ENCODE data around the gene LHX6. TPM values are rescaled to one million over a fixed set of nuclear protein-coding genes. Genes with fewer than 3 reads are reported as not detected.
A peak's percentile ranks its signal among the peaks of the same experiment; 100 is the strongest.

Gene LHX6
- total and polyA plus RNA-seq, 10 donors: 0.04 to 1.3 (median 0.40) TPM; not detected in 3

GRCh38 chr9:122261469-122261881 lies 32.7 kb upstream of the LHX6 start:
- H3K36me3 ChIP-seq: peaks cover 0 to 63% (median 42%) of the 10 kb centered on the region in 6 donors
- peaks cover 22 to 62% (median 40%) of the 10 kb centered on the region in 6 donors for H3K4me1 ChIP-seq
- WGBS, 5 donors: 40 to 89% (median 79%) methylated on average over 1 of the region's 1 CpG
- peak overlapping the region in 1 of 8 donors; percentile 18 for H3K27ac ChIP-seq
- DNase-seq: no peak
- intact Hi-C loops (cut with DNase I; ENCODE audit: low total_unique reads): no loop called here
- no peak for TF ChIP-seq CTCF (IDR thresholded peaks at IDR 0.05 in 8 of 11, conservative IDR thresholded peaks at IDR 0.05 in 3 of 11)
- TF ChIP-seq POLR2A (IDR thresholded peaks at IDR 0.05): no peak
- no peak for TF ChIP-seq POLR2AphosphoS5 (IDR thresholded peaks at IDR 0.05)
- H3K4me3 ChIP-seq: no peak overlapping the region
- no peaks in the 10 kb centered on the region for H3K27me3 ChIP-seq (replicated peaks in 1 of 7)
- H3K9me3 ChIP-seq: no peaks in the 10 kb centered on the region

- peaks cover 0 to 89% (median 52%) of the 10 kb centered on the region in 6 donors for H3K36me3 ChIP-seq
- 95 to 97% (median 96%) methylated on average over 2 of the region's 2 CpGs for WGBS, 5 donors
- H3K9me3 ChIP-seq: no peaks in the 10 kb centered on the region
- intact Hi-C loops (cut with DNase I; ENCODE audit: low total_unique reads): no loop called here
- H3K4me1 ChIP-seq: peaks cover 13 to 58% (median 28%) of the 10 kb centered on the region in 6 donors
- no peak overlapping the region for H3K4me3 ChIP-seq
- no peak for DNase-seq
- H3K27me3 ChIP-seq (replicated peaks in 1 of 7): no peaks in the 10 kb centered on the region
- H3K27ac ChIP-seq: no peak overlapping the region
- TF ChIP-seq CTCF (IDR thresholded peaks at IDR 0.05 in 8 of 11, conservative IDR thresholded peaks at IDR 0.05 in 3 of 11) (no peak), POLR2A (IDR thresholded peaks at IDR 0.05) (no peak), POLR2AphosphoS5 (IDR thresholded peaks at IDR 0.05) (no peak)
These were observed 30.2 kb upstream of the LHX6 start for GRCh38 chr9:122258886-122259415.

GRCh38 chr9:122256206-122256605 lies 27.4 kb upstream of the LHX6 start:
- Histone ChIP-seq H3K36me3 (peaks cover 0 to 100% (median 59%) of the 10 kb centered on the region in 6 donors), H3K27me3 (replicated peaks in 1 of 7) (no peaks in the 10 kb centered on the region), H3K4me3 (no peak overlapping the region), H3K9me3 (no peaks in the 10 kb centered on the region), H3K4me1 (peaks cover 0 to 46% (median 5%) of the 10 kb centered on the region in 6 donors), H3K27ac (no peak overlapping the region)
- 91 to 96% (median 95%) methylated on average over 5 of the region's 5 CpGs for WGBS, 5 donors
- intact Hi-C loops (cut with DNase I; ENCODE audit: low total_unique reads): no loop called here
- TF ChIP-seq POLR2A (IDR thresholded peaks at IDR 0.05) (no peak), CTCF (IDR thresholded peaks at IDR 0.05 in 8 of 11, conservative IDR thresholded peaks at IDR 0.05 in 3 of 11) (no peak), POLR2AphosphoS5 (IDR thresholded peaks at IDR 0.05) (no peak)
- DNase-seq: no peak

GRCh38 chr9:122254761-122255160 lies 26.0 kb upstream of the LHX6 start:
- H3K36me3 ChIP-seq: peaks cover 3 to 100% (median 59%) of the 10 kb centered on the region in 6 donors

More at GRCh38 chr9:122254761-122255160, 26.0 kb upstream of the LHX6 start:
- H3K4me3 ChIP-seq: no peak overlapping the region
- no peak for DNase-seq
- TF ChIP-seq CTCF (IDR thresholded peaks at IDR 0.05 in 8 of 11, conservative IDR thresholded peaks at IDR 0.05 in 3 of 11) (no peak), POLR2A (IDR thresholded peaks at IDR 0.05) (no peak), POLR2AphosphoS5 (IDR thresholded peaks at IDR 0.05) (no peak)
- no peaks in the 10 kb centered on the region for H3K9me3 ChIP-seq
- peak overlapping the region in 5 of 8 donors; percentile 58 to 82 (median 74) for H3K27ac ChIP-seq
- intact Hi-C loops (cut with DNase I; ENCODE audit: low total_unique reads): no loop called here
- peaks cover 0 to 40% (median 5%) of the 10 kb centered on the region in 6 donors for H3K4me1 ChIP-seq
- 91 to 97% (median 93%) methylated on average over 3 of the region's 3 CpGs for WGBS, 5 donors
- no peaks in the 10 kb centered on the region for H3K27me3 ChIP-seq (replicated peaks in 1 of 7)
